Astrocyte of the cerebellum (primary cell): Measurements from ENCODE around the gene HBM.

Source experiments
- DNase-seq: peaks from one replicate; pipeline ENCODE4 v3.0.0-alpha.2; 2011; ENCODE audit warnings: low read depth
- H3K4me3 ChIP-seq: 2 replicates; pipeline ENCODE4 v1.5.1; 2011; ENCODE audit warnings: mild to moderate bottlenecking, low read depth, low read length, moderate library complexity
- in situ Hi-C: cut with HindIII; loops from 2 replicates; pipeline ENCODE4 v1.10.0; 2017; ENCODE audit warnings: low sequenced_read_pairs
- TF ChIP-seq, protein P1 (sequence below): IDR thresholded peaks from 2 replicates; pipeline ENCODE4 v1.5.1; 2012; ENCODE audit warnings: low read length, low read depth, moderate library complexity, mild to moderate bottlenecking; ENCODE audit errors: missing control alignments

HBM gene

DNA sequence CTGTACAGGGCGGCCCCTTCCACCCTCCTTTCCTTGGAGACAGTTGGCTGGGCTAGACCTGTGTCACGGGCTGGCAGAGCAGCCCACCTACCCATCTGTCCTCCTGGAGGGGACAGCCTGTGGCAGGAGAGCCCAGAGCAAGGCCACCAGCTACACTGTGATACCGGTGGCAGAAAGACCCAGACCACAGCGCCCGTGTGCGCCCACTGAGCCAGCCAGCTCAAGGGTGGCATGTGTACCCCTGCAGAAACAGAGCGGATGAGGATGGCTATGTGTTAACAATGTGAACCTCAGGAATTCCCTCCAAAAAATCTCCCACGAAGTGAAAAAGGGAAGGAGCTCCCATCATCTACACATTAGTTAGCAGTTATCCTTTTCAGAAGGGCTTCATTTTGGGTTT, 21.6 kb downstream of the HBM start:
- in situ Hi-C loops = no loop called here

DNA sequence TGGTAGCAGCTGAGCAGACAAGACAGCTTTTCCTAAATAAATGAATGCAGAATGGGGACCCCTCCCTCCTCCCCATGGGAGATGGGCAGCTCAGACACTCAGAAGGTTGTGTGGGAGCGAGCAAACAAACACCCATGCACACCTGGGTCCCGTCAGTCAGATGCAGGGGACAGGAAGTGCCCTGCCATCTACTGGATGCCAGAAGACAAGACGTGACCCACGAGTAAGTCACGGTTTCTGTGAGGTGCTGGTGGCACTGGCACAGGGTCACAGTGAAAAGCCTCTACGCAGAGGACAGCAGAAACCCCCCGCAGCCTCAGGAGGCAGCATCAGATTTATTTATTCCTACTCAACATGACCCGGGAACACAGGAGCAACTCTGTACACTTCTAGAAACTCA, 22.9 kb downstream of the HBM start:
- no peak for DNase-seq
- TF ChIP-seq, protein P1, sequence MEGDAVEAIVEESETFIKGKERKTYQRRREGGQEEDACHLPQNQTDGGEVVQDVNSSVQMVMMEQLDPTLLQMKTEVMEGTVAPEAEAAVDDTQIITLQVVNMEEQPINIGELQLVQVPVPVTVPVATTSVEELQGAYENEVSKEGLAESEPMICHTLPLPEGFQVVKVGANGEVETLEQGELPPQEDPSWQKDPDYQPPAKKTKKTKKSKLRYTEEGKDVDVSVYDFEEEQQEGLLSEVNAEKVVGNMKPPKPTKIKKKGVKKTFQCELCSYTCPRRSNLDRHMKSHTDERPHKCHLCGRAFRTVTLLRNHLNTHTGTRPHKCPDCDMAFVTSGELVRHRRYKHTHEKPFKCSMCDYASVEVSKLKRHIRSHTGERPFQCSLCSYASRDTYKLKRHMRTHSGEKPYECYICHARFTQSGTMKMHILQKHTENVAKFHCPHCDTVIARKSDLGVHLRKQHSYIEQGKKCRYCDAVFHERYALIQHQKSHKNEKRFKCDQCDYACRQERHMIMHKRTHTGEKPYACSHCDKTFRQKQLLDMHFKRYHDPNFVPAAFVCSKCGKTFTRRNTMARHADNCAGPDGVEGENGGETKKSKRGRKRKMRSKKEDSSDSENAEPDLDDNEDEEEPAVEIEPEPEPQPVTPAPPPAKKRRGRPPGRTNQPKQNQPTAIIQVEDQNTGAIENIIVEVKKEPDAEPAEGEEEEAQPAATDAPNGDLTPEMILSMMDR = no peak
- in situ Hi-C loops = no loop called here
- no peak overlapping the region for H3K4me3 ChIP-seq

More for the DNA sequence above, 21.6 kb downstream of the HBM start:
- H3K4me3 ChIP-seq = no peak overlapping the region
- no peak for DNase-seq
- TF ChIP-seq, protein P1 = no peak

DNA sequence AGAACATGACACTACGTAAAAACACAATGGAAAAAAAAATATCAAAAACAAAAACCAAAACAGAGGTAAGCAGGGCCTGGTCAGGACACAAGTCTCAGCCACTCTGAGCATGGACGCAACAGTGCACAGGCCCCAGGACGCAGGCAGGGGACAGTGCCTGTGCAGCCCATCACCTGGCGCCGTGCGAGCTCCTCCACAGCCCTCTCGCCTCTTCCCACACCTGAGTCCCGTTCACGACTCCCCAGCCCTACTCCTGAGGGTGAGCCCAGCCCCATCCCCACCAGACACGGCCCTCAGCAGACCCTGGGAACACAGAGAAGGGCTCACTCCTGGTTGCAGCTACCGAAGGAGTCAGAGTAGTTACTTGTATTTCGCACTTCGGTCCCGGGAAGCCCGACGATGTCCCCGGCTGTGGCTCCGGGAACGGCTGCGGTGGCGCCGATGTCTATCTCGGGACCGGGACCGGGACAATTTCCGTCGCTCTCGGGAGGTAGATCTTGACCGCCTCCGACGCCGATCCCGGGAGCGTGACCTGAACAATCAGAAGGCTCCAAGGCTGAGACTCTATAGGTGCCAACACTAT, 23.9 kb downstream of the HBM start:
- TF ChIP-seq, protein P1 = no peak
- in situ Hi-C loops = no loop called here
- no peak for DNase-seq
- no peak overlapping the region for H3K4me3 ChIP-seq

DNA sequence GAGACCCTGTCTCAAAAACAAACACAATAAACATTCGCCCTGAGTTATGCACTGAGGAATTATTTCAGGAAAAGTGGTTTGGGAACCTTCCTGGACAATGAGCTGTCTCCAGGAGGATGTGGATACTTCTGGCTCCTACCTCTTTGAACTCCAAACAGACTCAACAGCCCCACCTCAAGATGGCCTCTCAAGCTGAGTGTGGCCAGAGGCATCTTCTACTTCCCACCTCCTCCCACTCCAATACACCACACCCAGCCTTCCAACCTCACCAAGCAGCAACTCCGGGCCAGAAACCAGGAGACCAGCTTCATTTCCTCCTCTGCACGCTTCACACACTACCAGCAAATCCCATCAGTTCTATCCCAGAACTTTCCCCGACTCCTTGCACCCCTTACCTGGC, 26.1 kb downstream of the HBM start:
- DNase-seq = no peak
- in situ Hi-C loops = no loop called here
- TF ChIP-seq, protein P1 = no peak
- H3K4me3 ChIP-seq = no peak overlapping the region

DNA sequence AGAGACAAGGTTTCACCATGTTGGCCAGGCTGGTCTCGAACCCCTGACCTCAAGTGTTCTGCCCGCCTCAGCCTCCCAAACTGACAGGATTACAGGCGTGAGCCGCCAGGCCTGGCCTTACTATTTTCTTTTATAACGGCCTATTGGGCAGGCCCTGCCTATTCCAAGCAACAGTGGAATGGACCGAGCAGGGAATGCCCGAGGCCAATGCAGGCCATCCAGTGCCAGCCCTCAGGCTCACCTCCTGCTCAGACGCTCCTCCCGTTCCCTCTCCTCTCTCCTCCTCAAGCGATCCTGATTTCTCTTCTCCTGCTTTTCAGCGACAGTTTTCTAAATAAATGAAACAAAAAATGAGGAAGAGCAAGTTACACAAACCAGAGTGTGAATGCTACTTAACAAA, 26.9 kb downstream of the HBM start:
- in situ Hi-C loops = no loop called here
- TF ChIP-seq, protein P1 = no peak
- DNase-seq = no peak
- no peak overlapping the region for H3K4me3 ChIP-seq

DNA sequence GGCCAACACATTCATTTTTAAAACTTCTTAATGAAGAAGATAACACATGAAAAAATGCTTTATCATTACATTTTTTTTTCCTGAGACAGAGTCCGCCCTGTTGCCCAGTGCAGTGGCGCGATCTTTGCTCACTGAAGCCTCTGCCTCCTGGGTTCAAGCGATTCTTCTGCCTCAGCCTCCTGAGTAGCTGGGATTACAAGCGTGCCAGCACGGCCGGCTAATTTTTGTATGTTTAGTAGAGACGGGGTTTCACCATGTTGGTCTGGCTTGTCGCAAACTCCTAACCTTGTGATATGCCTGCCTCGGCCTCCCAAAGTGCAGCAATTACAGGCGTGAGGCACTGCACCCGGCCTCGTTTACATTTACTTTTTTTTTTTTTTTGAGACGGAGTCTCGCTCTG, 27.7 kb downstream of the HBM start:
- in situ Hi-C loops = no loop called here
- TF ChIP-seq, protein P1 = no peak
- H3K4me3 ChIP-seq = no peak overlapping the region
- DNase-seq = no peak

DNA sequence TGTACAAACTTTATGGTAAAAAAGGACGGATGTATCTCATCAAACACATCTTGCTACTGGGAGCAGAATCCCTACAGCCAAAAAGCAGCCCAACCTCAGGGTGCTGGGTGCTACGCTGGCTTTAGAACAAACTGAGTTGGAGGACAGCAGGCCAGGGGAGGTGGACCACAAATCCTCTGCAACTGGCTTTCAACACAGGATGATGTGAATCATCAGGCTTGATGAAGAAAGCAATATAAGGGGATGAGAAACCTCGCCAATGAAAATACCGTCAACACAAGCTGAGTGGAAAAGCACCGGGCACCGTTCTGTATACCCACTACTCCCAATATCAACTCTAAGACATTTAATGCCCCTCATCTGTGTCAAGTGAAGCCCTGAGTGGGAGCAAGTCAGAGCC, 28.7 kb downstream of the HBM start:
- DNase-seq = no peak
- in situ Hi-C loops = no loop called here
- TF ChIP-seq, protein P1 = no peak
- no peak overlapping the region for H3K4me3 ChIP-seq
